Mesothelial cell of epicardium (in vitro differentiated cells): ENCODE results near the gene CMSS1. TPM values are rescaled to one million over a fixed set of nuclear protein-coding genes. Genes with fewer than 3 reads are reported as not detected.
A peak's percentile ranks its signal among the peaks of the same experiment; 100 is the strongest.
"Not testable (repeated sequence)": the region's sequence is repeated elsewhere in the genome, so short reads cannot be mapped to it uniquely, and the experiment has no call there.

ENCODE experiments used
- DNase-seq, 2 experiments: peaks; one replicate each; pipeline ENCODE4 v3.0.0; 2021; ENCODE audit warnings: low spot score in 2 of 2; ENCODE audit not compliant: unreplicated experiment in 2 of 2
- H3K27ac Mint-ChIP-seq: 2 replicates; pipeline ENCODE4 v1.8.0; 2021; ENCODE audit warnings: mixed read lengths
- H3K27me3 Mint-ChIP-seq: 2 replicates; pipeline ENCODE4 v1.8.0; 2021; ENCODE audit warnings: low read depth, mixed read lengths
- H3K36me3 Mint-ChIP-seq: 2 replicates; pipeline ENCODE4 v1.8.0; 2021; ENCODE audit warnings: mixed read lengths
- H3K4me1 Mint-ChIP-seq: 2 replicates; pipeline ENCODE4 v1.8.0; 2021; ENCODE audit warnings: mixed read lengths
- H3K4me3 Mint-ChIP-seq: 2 replicates; pipeline ENCODE4 v1.8.0; 2021; ENCODE audit warnings: mild to moderate bottlenecking, moderate library complexity, mixed read lengths
- H3K9me3 Mint-ChIP-seq: 2 replicates; pipeline ENCODE4 v1.8.0; 2021; ENCODE audit warnings: mixed read lengths
- CTCF ChIP-seq: fragments of 200-600 bp; sonication (generic); IDR thresholded peaks from one replicate; pipeline ENCODE4 v1.5.0; 2021; ENCODE audit warnings: antibody characterized with exemption; ENCODE audit not compliant: unreplicated experiment
- total RNA-seq: library from RNA; stranded (reverse); gene quantifications from 3 replicates; pipeline ENCODE4 v1.2.1, GENCODE V29; 2021

Gene CMSS1
- total RNA-seq, 1 donor from 2014 or later, result 30.0 TPM

- peaks cover 33% of the 10 kb centered on the region for H3K4me1 Mint-ChIP-seq
- H3K4me3 Mint-ChIP-seq, result no peak overlapping the region
- no peaks in the 10 kb centered on the region for H3K27me3 Mint-ChIP-seq
- TF ChIP-seq CTCF, result no peak
- peak overlapping the region; percentile 87 for H3K27ac Mint-ChIP-seq
- peaks cover 2% of the 10 kb centered on the region for H3K9me3 Mint-ChIP-seq
- H3K36me3 Mint-ChIP-seq, result no peaks in the 10 kb centered on the region
- no peak for DNase-seq
Measured at GRCh38 chr3:100048248-100048647, 230.6 kb downstream of the CMSS1 start.

- peaks cover 19% of the 10 kb centered on the region for H3K4me1 Mint-ChIP-seq
- not testable (repeated sequence) for H3K27ac Mint-ChIP-seq, H3K4me3 Mint-ChIP-seq, DNase-seq, H3K27me3 Mint-ChIP-seq, H3K36me3 Mint-ChIP-seq, H3K9me3 Mint-ChIP-seq
Measured at GRCh38 chr3:100051513-100051912, 233.9 kb downstream of the CMSS1 start.

- Mint-ChIP-seq H3K27me3 (no peaks in the 10 kb centered on the region), H3K27ac (no peak overlapping the region), H3K36me3 (peaks cover 2% of the 10 kb centered on the region), H3K4me1 (peaks cover 6% of the 10 kb centered on the region), H3K9me3 (peaks cover 6% of the 10 kb centered on the region), H3K4me3 (no peak overlapping the region)
- TF ChIP-seq CTCF, result no peak
- DNase-seq, result no peak
Measured at GRCh38 chr3:100053951-100054620, 236.4 kb downstream of the CMSS1 start.

- no peak overlapping the region for H3K27ac Mint-ChIP-seq
- H3K4me3 Mint-ChIP-seq, result no peak overlapping the region
Measured at GRCh38 chr3:100057716-100058575, 240.3 kb downstream of the CMSS1 start.

GRCh38 chr3:100059472-100059871, 241.8 kb downstream of the CMSS1 start:
- no peak for TF ChIP-seq CTCF
- no peak for DNase-seq
- Mint-ChIP-seq H3K27ac (no peak overlapping the region), H3K9me3 (peaks cover 4% of the 10 kb centered on the region), H3K36me3 (peaks cover 2% of the 10 kb centered on the region), H3K4me1 (peaks cover 4% of the 10 kb centered on the region), H3K4me3 (no peak overlapping the region), H3K27me3 (no peaks in the 10 kb centered on the region)

More at GRCh38 chr3:100057716-100058575, 240.3 kb downstream of the CMSS1 start:
- Mint-ChIP-seq H3K4me1 (peaks cover 4% of the 10 kb centered on the region), H3K9me3 (peaks cover 4% of the 10 kb centered on the region), H3K36me3 (peaks cover 2% of the 10 kb centered on the region), H3K27me3 (no peaks in the 10 kb centered on the region)
- DNase-seq, result no peak
- no peak for TF ChIP-seq CTCF
